HG03060 (cell line): ENCODE measurements around the gene PRXL2A.
"Not testable (repeated sequence)": the region's sequence is repeated elsewhere in the genome, so short reads cannot be mapped to it uniquely, and the experiment has no call there.

Experiments used
- ATAC-seq: cut with Tn5 transposase; IDR thresholded peaks from one replicate; pipeline ENCODE4 v1.9.1; 2021; ENCODE audit warnings: low read depth, moderate number of reproducible peaks; ENCODE audit not compliant: unreplicated experiment

PRXL2A gene, protein sequence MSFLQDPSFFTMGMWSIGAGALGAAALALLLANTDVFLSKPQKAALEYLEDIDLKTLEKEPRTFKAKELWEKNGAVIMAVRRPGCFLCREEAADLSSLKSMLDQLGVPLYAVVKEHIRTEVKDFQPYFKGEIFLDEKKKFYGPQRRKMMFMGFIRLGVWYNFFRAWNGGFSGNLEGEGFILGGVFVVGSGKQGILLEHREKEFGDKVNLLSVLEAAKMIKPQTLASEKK

DNA sequence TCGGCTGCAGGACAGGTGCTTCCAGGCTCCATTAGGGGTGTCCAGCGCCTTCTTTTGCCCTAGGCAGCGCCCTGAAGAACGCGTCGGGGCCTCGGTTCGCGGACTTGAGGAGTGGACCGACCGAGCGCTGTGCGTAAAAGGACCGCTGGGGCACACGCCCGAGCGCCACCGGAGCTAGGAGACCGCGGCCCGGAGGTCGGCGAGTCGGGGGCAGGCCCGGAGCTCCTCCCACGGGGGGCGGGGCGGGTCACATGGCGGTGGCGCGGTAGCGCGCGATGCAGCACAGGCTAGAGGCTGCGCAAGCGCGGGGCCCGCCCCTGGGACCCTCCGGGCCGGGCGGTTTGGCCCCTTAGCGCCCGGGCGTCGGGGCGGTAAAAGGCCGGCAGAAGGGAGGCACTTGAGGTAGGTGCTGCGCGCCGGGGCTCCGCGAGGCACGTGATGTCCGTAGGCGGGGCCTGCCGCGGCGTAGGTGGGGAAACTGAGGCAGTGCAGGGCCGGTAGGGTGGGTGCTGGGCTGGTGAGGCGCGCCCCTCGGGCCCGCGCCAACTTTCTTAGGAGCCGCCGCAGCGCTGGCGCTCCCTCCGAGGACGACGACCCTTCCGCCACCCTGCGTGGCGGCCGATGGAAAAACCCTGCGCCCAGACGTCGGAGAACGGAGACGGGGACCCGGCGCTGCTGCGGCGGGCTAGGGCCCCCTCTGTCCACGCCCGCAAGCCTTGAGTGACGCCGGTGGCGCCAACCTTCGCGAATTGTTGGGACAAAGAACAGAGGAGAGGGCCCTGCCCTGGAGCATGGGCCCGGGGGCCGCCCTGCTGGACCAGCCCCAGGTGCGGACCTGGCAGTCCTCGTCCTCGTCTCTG, at the start of gene PRXL2A:
Gene PRXL2A, plus strand, starts transcription at position 310 of the 860 bp plus-strand sequence. CDS start 11,917 bp downstream, outside the sequence.
- peak; percentile 72 for ATAC-seq

DNA sequence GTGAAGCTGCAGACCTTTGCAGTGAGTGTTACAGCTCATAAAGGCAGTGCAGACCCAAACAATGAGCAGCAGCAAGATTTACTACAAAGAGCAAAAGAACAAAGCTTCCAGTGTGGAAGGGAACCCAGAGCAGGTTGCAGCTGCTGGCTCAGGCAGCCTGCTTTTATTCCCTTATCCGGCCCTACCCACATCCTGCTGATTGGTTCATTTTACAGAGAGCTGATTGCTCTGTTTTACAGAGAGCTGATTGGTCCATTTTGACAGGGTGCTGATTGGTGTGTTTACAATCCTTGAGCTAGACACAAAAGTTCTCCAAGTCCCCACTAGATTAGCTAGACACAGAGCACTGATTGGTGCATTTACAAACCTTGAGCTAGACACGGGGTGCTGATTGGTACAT, 49.4 kb upstream of the PRXL2A start:
- ATAC-seq, result not testable (repeated sequence)

DNA sequence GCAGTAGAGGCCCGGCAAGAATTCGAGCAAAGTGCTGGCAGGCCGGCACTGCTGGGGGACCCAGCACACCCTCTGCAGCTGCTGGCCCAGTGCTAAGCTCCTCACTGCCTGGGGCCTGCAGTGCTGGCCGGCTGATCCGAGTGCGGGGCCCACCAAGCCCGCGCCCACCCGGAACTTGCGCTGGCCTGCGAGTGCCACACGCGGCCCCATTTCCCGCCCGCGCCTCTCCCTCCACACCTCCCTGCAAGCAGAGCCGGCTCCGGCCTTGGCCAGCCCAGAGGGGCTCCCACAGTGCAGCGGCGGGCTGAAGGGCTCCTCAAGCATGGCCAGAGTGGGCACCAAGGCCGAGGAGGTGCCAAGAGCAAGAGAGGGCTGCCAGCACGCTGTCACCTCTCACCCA, 48.7 kb upstream of the PRXL2A start:
- no peak for ATAC-seq

DNA sequence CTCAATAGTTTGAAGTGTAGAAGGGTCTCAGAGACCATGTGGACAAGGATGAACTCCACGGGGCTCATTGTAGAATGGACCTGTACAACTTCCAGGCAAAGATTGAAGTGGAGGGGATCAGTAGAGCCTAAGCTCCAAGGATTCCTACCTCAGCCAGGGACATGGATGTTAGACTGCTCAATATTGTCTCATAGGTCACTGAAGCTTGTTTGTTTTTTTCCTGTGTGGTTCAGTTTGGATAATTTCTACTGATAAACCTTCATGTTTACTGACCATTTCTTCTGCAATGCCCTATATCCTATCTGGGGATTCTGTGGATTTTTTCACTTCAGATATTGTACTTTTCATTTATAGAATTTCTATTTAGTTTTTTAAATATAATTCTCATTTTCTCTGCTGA, 42.8 kb upstream of the PRXL2A start:
- no peak for ATAC-seq

DNA sequence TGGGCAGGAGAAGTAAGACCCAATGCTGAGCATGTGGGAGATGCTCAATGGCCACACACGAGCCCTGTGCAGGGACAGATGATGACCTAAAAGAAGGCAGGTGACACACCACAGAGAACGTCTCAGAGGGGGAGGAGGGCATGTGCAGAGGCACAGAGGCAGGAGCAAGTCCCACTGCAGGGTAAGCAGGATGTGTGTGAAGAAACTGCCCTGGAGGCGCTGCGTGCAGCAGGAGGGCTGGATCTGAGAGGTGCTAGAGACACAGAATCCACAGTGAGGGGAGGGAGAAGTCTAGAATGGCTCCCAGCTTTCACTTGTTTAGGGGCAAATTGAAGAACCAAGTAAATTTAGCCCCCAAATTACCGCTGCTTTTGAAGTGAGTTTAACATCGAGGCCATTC, 36.9 kb upstream of the PRXL2A start:
- ATAC-seq, result no peak

DNA sequence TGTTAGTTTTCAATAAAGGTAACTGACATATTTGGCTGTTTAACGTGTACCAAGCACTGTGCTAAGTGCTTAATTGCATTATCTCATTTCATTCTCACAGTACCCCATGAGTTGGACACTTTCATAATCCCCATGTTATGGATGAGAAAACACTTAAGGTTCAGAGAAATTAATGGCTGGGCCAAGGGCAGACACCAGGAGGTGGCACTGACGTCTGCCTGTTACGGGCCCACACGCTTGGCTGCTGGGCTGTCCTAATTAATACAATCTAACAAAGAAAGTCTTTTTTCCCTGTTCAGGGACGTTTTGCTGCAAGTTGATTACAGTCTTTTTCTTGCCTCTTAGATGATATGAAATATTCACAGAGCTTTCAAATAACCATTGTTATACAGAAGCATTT, 35.7 kb upstream of the PRXL2A start:
- no peak for ATAC-seq

DNA sequence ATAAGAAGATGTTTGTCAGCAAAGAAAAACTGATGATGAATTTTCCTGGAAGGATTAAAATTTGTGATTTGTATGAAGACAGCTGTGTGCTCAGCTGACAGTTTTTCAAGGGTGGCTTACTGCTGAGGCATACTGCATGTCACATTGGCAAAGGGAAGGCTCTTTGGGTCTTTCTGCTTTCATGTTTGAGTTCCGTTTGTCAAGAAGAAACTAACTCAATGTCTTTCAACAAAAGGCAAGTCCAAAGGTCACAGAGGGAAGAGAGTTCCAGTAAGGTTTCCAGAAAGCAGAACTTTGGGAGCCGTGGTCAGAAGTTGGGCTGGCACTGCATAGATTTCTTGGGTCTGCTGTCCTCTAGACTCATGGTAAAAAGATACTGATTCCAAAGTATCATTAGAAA, 34.8 kb upstream of the PRXL2A start:
- ATAC-seq, result no peak

DNA sequence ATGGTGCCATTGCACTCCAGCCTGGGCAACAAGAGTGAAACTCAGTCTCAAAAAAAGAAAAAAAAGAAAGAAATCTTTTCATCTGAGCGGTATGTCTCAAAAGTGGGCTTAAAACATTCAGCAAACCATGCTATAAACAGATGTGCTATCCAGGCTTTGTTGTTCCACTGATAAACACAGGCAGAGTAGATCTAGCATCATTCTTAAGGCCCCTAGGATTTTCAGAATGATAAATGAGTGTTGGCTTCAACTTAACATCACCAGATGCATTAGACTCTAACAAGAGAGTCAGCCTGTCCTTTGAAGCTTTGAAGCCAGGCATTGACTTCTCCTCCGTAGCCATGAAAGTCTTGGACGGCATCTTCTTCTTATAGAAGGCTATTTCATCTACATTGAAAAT, 28.6 kb upstream of the PRXL2A start:
- no peak for ATAC-seq

DNA sequence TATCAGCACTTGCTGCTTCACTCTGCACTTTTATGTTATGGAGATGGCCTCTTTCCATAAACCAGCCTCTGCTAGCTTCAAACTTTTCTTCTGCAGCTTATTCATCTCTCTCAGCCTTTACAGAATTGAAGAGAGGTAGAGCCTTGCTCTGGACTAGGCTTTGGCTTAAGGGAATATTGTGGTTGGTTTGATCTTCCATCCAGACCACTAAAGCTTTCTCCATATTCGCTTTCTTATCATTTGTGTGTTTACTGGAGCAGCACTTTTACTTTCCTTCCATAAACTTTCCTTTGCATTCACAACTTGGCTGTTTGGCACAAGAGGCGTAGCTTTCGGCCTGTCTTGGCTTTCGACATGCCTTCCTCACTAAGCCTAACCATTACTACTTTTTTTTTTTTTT, 28.2 kb upstream of the PRXL2A start:
- no peak for ATAC-seq

DNA sequence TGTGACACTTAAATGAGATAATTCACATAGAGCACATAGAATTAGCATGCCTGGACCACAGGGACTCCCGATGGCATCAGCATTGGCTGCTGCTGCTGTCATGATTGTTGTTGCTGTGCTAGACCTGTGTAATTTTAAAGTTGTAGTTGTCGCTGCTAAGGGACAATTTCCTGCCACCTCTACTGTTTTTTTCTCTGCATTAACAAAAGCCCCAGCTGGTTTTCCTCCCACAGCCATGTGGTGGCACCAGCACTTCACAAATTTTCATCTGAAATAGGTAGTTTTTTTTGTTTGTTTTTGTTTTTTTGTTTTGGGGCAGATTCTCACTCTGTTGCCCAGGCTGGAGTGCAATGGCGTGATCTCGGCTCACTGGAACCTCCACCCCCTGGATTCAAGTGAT, 25.4 kb upstream of the PRXL2A start:
- ATAC-seq, result peak; percentile 59

DNA sequence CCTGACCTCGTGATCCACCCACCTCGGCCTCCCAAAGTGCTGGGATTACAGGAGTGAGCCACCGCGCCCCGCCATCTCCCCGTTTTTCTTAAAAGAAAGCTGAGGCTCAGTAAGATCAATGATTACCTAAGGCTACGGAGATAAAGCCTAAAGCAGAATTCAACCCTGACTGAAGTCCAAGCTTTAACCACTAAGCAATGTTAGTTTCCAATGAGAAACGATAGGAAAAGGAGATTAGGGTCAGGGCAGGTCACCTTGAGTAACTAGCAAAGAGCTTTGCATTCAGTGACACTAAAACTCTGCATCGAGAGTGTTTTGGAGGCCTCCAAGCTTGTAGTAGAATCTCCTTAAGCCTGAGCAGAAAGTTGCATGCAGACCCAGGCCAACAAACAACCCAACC, 17.6 kb upstream of the PRXL2A start:
- no peak for ATAC-seq

DNA sequence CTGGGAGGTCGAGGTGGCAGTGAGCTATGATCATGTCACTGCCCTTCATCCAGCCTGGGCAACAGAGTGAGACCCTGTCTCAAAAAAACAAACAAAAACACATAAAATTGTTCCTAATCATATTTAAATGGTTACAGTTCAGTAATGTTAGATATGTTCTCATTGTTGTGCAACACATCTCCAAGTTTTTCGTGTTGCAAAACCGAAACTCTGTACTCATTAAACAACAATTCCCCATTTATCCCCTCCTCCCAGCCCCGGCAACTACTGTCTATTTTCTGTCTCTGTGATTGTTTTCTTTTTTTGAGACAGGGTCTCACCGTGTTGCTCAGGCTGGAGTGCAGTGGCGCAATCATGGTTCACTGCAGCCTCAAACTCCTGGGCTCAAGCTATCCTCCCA, 16.1 kb upstream of the PRXL2A start:
- ATAC-seq, result no peak

DNA sequence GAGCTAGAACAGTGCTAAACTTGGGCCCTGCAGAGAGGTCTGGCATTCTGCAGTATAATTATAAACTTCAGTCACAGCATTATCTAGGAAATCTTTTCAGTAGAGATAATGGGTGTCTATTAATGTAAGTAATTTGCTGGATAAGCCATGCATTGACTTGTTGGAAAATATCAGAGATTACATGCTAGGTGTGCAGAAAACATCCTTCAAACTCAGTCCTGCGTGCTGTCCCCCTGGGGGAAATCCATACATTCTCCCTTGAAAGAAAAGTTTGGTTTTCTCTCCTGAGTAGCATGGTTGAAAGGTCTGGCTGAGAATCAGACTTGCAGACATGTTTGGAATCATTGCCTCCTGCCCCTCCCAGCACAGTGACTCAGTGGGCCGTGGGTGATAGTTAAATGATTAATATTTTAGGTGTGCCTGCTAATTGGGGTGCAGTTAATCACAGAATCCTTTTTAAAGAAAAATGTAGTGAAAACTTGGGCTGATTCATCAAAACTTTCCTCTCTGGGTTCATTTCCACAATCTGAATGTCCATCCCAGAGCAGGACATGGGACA, 13.9 kb upstream of the PRXL2A start:
- ATAC-seq, result no peak

DNA sequence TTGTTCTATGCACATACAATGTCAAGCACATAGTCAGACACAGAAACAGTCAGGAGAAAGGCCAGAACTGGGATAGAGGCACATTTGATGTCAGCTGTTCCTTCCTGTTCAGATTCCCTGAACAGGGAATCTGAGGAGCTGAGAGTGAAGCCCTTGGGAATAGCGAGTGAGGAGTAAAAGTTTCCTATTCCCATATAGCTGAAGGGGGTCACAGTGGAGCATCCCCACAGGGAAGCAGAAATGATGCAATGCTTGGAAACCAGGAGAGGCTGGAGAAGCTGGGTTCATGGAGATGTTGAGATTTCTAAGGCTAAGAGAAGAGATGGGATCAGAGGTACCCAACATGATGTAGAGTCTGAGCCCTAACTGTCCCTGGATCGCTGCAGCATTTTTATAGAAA, 11.3 kb upstream of the PRXL2A start:
- ATAC-seq, result no peak

DNA sequence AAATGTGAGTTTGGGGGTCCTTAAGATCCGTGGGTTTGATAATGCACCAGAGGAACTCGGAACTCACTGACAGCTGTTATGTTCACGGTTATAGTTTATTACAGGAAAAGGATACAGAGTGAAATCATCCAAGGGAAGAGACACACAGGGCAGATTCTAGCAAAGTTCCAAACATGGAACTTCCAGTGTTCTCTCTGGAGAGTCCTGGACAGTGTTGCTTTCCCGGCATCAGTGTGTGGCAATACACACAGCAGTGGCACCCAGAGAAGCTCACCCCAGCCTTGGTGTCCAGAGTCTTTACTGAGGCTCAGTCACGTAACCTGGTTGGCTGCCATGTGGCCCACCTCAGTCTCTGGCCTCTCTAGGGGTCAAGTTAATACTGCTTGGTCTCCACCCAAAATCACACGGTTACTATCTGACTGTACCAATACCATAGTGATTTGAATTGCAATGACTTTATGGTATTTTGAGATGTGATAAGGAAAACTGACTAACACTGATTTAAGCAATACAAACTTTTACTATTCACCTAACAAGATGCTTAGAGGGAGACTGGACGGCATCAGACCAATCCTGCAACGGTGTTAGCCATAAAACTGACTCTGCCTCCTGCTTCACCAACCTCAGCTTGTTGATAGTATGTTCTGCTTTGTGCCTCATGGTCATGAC, 8.1 kb upstream of the PRXL2A start:
- ATAC-seq, result no peak

DNA sequence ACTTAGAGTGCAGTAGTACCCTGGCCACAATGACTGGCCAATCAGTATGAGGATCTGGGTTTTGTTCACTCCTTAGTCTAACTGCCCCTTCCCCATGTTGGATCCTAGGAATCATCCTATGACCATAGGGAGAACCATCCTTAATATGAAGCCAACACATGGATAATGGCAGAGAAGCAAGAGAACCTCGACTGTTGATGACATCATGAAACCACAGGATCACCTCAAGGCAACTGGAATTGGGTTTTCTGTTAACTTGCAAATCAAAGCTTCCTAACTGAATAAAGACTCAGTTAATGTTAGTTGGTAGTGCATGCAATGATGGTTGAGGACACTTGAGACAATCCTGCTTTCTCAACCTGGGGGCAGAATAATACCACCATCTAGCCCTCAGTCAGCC, 3.3 kb upstream of the PRXL2A start:
- ATAC-seq, result no peak

DNA sequence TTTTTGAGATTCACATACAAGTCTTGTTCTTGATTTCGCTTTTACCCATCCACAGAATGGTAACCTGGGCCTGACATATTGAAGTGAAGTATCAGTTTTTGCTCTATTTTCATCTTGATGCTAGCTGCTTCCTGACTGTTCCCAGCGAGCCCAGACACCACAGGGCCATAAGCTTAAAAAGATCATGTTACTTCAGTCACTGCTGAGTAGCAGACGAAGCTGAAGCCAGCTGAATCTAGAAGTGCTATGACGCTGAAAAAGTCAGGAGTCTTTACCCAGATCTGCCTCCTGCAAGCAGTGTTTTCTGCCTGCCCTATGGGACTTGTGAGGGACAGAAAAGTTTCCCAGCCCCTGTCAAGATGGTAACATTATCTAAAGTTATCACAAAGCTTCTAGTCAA, 2.7 kb upstream of the PRXL2A start:
- ATAC-seq, result no peak

DNA sequence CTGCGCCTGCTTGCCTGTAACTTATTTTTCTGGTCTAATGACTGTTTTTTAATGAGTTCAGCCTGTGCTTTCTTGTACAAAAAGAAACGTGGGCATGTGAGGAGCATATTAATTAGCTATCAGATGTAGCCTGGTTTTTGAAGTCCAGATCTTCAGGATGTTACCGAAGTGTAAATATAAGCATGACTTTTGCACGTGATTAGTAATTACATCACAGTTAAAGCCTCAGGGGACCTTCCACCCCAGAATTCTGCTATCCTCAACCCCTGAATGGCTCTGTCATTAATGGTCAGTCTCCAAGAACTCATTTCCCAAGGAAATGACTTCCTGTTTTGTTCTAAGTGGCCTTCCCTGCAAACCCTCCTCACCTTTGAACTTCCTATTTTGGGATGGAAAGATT, 2.1 kb upstream of the PRXL2A start:
- no peak for ATAC-seq

DNA sequence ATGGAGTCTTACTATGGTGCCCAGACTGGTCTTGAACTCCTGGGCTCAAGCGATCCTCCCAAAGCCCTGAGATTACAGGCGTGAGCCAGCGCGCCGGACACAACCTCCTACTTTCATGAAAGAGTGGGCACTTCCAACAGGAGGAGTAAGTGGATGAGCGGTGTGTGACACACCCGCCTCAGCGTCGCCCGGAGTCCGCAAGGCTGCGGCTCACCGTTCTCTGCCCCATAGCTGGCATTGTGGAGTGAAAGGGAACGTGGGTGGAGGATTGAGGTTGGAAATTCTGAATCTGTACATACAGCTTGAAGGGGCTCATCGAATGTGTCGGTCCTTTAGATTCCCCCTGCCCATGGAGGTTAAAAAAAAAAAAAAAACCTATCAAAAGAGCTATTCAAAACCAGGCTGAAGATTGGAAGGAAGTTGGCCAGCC, 524 bp upstream of the PRXL2A start:
- peak; percentile 9 for ATAC-seq

DNA sequence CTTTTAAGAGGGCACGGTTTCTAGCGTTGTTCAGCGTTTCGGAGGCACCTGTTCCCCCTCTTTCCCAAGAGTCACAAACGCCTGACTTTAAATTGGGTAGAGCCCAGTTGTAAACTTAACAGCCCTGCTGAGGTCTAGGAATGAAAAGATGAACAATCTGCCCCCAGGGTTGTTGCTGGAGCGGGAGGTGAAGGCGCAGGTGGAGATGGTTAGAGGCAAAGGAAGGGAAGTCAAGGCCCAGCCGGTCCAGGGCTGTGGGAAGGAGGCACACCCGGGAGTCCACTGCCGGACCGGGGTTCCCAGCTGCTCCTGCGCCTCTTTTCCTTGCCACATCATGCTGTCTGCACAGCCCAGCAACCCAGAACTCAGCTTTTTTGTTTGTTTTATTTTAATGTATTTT, 770 bp downstream of the PRXL2A start:
- no peak for ATAC-seq

DNA sequence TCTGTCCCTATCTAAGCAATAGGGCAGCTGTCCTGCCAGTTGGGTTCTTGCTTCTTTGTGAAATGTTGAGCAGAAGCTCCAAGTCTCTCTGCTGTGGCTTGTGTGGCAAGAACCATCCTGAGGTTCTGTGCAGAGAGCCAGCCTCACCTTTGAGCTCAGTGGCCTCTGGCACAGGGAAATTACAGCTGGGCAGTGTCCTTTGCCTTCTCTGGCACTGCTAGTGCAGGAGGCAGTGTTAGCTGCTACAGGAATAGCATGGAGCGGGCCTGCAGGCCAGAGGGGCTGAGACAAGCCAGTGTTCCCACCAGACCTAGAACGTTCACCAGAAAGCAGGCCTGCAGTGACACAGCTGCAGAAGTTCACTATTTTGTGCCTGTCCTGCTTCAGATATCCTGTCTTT, 1.8 kb downstream of the PRXL2A start:
- no peak for ATAC-seq
